ENCODE measurements around the gene DOK5.

Gene DOK5

GRCh38 chr20:54605319-54605718, 129.9 kb downstream of the DOK5 start:
- Histone ChIP-seq H3K4me3 (no peak overlapping the region), H3K27ac (no peak overlapping the region)
- no peak for DNase-seq (ENCODE audit: low spot score)
- TF ChIP-seq, protein P1, sequence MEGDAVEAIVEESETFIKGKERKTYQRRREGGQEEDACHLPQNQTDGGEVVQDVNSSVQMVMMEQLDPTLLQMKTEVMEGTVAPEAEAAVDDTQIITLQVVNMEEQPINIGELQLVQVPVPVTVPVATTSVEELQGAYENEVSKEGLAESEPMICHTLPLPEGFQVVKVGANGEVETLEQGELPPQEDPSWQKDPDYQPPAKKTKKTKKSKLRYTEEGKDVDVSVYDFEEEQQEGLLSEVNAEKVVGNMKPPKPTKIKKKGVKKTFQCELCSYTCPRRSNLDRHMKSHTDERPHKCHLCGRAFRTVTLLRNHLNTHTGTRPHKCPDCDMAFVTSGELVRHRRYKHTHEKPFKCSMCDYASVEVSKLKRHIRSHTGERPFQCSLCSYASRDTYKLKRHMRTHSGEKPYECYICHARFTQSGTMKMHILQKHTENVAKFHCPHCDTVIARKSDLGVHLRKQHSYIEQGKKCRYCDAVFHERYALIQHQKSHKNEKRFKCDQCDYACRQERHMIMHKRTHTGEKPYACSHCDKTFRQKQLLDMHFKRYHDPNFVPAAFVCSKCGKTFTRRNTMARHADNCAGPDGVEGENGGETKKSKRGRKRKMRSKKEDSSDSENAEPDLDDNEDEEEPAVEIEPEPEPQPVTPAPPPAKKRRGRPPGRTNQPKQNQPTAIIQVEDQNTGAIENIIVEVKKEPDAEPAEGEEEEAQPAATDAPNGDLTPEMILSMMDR (IDR thresholded peaks at IDR 0.05), result no peak

GRCh38 chr20:54606380-54606779, 131.0 kb downstream of the DOK5 start:
- H3K27ac ChIP-seq, result no peak overlapping the region

GRCh38 chr20:54608039-54608745, 132.8 kb downstream of the DOK5 start:
- TF ChIP-seq, protein P1 (IDR thresholded peaks at IDR 0.05), result no peak
- no peak overlapping the region for H3K27ac ChIP-seq
- H3K4me3 ChIP-seq, result no peak overlapping the region
- no peak for DNase-seq (ENCODE audit: low spot score)

More at GRCh38 chr20:54606380-54606779, 131.0 kb downstream of the DOK5 start:
- no peak for DNase-seq (ENCODE audit: low spot score)
- H3K4me3 ChIP-seq, result no peak overlapping the region
- TF ChIP-seq, protein P1 (IDR thresholded peaks at IDR 0.05), result no peak

DNA sequence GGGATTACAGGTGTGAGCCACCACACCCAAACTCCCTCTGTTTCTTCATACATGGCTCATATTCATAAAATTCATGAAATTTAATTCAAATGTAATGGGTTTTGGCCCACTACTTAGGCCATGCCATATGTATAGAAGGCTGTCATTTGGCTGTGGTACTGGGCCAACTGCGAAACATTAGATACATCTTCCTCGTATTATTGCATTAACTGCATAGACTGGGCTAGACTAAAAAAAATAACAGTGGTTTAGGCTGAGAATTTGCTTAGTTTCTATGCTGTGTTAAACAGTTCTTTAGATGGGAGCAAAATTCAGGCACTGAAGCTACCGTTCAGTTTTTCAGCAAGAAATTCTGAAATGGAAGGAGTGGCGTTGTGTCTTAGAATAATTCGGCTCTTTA, 133.6 kb downstream of the DOK5 start:
- no peak overlapping the region for H3K4me3 ChIP-seq
- TF ChIP-seq, protein P1 (IDR thresholded peaks at IDR 0.05), result no peak
- no peak for DNase-seq (ENCODE audit: low spot score)
- H3K27ac ChIP-seq, result no peak overlapping the region

DNA sequence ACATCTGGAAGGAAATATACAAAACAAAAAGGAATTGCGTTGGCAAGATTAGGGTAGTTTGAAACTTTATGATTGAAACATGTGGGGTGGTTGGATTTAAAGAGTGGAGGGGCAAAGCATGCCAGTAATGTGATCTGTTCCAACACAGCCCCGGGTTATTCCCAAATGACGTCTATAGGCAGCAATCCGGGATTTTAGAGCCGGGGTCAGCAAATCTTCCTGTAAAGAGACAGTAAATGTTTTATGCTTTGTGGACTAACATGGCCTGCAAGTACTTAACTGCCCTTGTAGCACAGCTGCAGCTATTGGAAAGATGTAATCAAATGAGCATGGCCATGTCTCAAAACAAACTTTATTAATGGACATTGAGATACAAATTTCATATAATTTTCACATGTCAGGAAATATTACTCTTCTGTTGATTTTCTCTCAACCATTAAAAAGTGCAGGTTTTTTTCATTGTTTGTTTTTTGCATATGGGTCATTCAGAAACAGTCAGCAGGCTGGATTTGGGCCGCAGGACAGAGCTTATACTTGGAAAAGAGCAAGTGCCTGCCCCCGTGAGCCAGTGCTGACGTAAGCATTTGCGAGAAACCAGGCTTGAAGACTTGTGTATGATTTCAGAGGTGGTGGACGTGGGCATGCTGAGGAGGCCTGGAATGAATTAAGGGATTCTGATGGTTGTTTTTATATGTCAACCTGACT, 136.5 kb downstream of the DOK5 start:
- no peak for DNase-seq (ENCODE audit: low spot score)
- no peak overlapping the region for H3K27ac ChIP-seq
- TF ChIP-seq, protein P1 (IDR thresholded peaks at IDR 0.05), result no peak
- H3K4me3 ChIP-seq, result no peak overlapping the region

DNA sequence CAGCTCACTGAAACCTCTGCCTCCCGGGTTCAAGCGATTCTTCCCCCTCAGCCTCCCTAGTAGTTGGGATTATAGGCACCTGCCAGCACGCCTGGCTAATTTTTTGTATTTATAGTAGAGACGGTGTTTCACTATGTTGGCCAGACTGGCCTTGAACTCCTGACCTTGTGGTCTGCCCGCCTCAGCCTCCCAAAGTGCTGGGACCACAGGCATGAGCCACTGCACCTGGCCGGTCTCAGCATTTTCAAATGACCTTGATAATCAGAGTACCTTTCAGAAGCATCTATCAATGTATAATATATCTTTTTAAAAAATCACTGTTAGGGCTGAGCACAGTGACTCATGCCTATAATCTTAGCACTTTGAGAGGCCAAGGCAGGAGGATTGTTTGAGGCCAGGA, 143.0 kb downstream of the DOK5 start:
- DNase-seq (ENCODE audit: low spot score), result no peak
- Histone ChIP-seq H3K27ac (no peak overlapping the region), H3K4me3 (no peak overlapping the region)
- TF ChIP-seq, protein P1 (IDR thresholded peaks at IDR 0.05), result no peak

- no peak overlapping the region for H3K27ac ChIP-seq
- TF ChIP-seq, protein P1 (IDR thresholded peaks at IDR 0.05), result no peak
- no peak overlapping the region for H3K4me3 ChIP-seq
- DNase-seq (ENCODE audit: low spot score), result no peak
These were observed 143.8 kb downstream of the DOK5 start for GRCh38 chr20:54619181-54619580.

All from coronary artery (tissue), 2 donors.